ENCODE measurements around the gene CTDSPL2. TPM values are rescaled to one million over a fixed set of nuclear protein-coding genes. Genes with fewer than 3 reads are reported as not detected.

CTDSPL2 gene
- total and polyA plus RNA-seq, 2 of the 8 experiments (the other 6 are each of a cell fraction or from before 2014, with no cell fraction given): 25.2 to 64.7 TPM

- Histone ChIP-seq H3K27ac (ENCODE audit: low read depth, low read length) (no peak overlapping the region), H3K79me2 (ENCODE audit: control insufficient read depth in 1 of 2, insufficient read depth in 2 of 2, low read length in 2 of 2) (peaks cover 3 to 72% of the 10 kb centered on the region in 2 experiments; a peak in 3 of 4 replicates)
- TF ChIP-seq CTCF (IDR thresholded peaks at IDR 0.05; ENCODE audit: control extremely low read depth in 1 of 3, insufficient read depth in 1 of 3, low read depth in 1 of 3, low read length in 3 of 3): peak in 1 of 3 experiments; percentile 47; a peak in 1 of 4 replicates
- TF ChIP-seq RAD21 (IDR thresholded peaks at IDR 0.05 in 1 of 2, conservative IDR thresholded peaks at IDR 0.05 in 1 of 2; ENCODE audit: low read depth in 2 of 2, low read length in 2 of 2): peak in 1 of 2 experiments; percentile 10; a peak in 1 of 4 replicates
- no peak for TF ChIP-seq EGR1 (IDR thresholded peaks at IDR 0.05; ENCODE audit: borderline replicate concordance, low read depth, low read length)
- no peak for TF ChIP-seq CHD2 (IDR thresholded peaks at IDR 0.05; ENCODE audit: low read length)
- TF ChIP-seq TCF12 (IDR thresholded peaks at IDR 0.05; ENCODE audit: low read depth, low read length): no peak
- no peak for TF ChIP-seq GTF2F1 (IDR thresholded peaks at IDR 0.05; ENCODE audit: borderline replicate concordance, low read depth, low read length)
- TF ChIP-seq KDM1A (IDR thresholded peaks at IDR 0.05; ENCODE audit: borderline replicate concordance, low read length): no peak
- TF ChIP-seq CBX8 (IDR thresholded peaks at IDR 0.05; ENCODE audit: borderline replicate concordance, low read depth, low read length): no peak
These were observed 118.7 kb downstream of the CTDSPL2 start for GRCh38 chr15:44545913-44546802.

More at GRCh38 chr15:44545913-44546802, 118.7 kb downstream of the CTDSPL2 start:
- Histone ChIP-seq H4K91ac (replicated peaks; ENCODE audit: insufficient read length, low read length) (no peak overlapping the region), H3K56ac (replicated peaks; ENCODE audit: insufficient read length, low read depth, low read length) (no peak overlapping the region), H3K9ac (replicated peaks in 1 of 4; ENCODE audit: extremely low read depth in 1 of 4, low read depth in 3 of 4, low read length in 3 of 4) (no peak overlapping the region), H4K20me1 (replicated peaks in 1 of 2; ENCODE audit: control insufficient read depth in 1 of 2, insufficient read depth in 2 of 2, low read length in 2 of 2) (peaks cover 0 to 5% of the 10 kb centered on the region in 2 experiments), H3K79me1 (ENCODE audit: low read depth, low read length) (no peaks in the 10 kb centered on the region), H3K4me3 (ENCODE audit: extremely low read depth in 1 of 4, insufficient read depth in 2 of 4, low read depth in 3 of 4, low read length in 4 of 4) (no peak overlapping the region), H2BK5ac (ENCODE audit: low read depth, low read length) (no peak overlapping the region), H3K4ac (replicated peaks; ENCODE audit: insufficient read length, low read depth, low read length) (no peak overlapping the region), H2BK15ac (ENCODE audit: low read length) (no peak overlapping the region), H2BK120ac (replicated peaks; ENCODE audit: low read depth, low read length) (no peak overlapping the region), H3K23me2 (ENCODE audit: low read depth, low read length) (no peaks in the 10 kb centered on the region), H3K9me3 (ENCODE audit: insufficient read depth in 2 of 2, low read depth in 1 of 2, low read length in 1 of 2) (no peaks in the 10 kb centered on the region), H3K14ac (ENCODE audit: insufficient read length) (no peak overlapping the region), H3K36me3 (ENCODE audit: control insufficient read depth in 2 of 4, insufficient read depth in 4 of 4, low read length in 3 of 4) (peaks cover 0 to 17% (median 3%) of the 10 kb centered on the region in 4 experiments; a peak in 4 of 8 replicates), H4K5ac (ENCODE audit: insufficient read length, low read depth, low read length) (no peak overlapping the region), H4K8ac (ENCODE audit: extremely low read depth, insufficient read depth, low read length) (no peak overlapping the region), H2BK20ac (ENCODE audit: low read length) (no peak overlapping the region), H3K27me3 (replicated peaks in 1 of 4; ENCODE audit: control insufficient read depth in 3 of 4, extremely low read depth in 1 of 4, insufficient read depth in 3 of 4, low read length in 3 of 4) (no peaks in the 10 kb centered on the region), H3K4me2 (ENCODE audit: insufficient read depth in 1 of 2, low read depth in 2 of 2, low read length in 2 of 2) (no peak overlapping the region), H3K18ac (ENCODE audit: extremely low read depth, low read length) (no peak overlapping the region), H3K23ac (ENCODE audit: insufficient read length) (no peak overlapping the region), H2AK5ac (ENCODE audit: low read depth, low read length) (no peak overlapping the region), H2AFZ (ENCODE audit: low read length) (no peak overlapping the region), H2BK12ac (ENCODE audit: low read depth, low read length) (no peak overlapping the region), H3K4me1 (replicated peaks in 1 of 4; ENCODE audit: control insufficient read depth in 3 of 4, insufficient read depth in 4 of 4, low read length in 3 of 4) (no peaks in the 10 kb centered on the region)
- ChIA-PET POLR2A (ENCODE audit: partially characterized antibody) (interaction anchor here (1.1 to 3.9 kb wide), 5 partner anchors 9 to 118 kb away, joined by 3 to 20 read pairs (median 5); partner anchors contain the start of genes CTDSPL2 and EIF3J), CTCF (ENCODE audit: partially characterized antibody) (interaction anchor here (0.6 to 3.6 kb wide), 12 partner anchors 9 to 980 kb away, joined by 3 to 16 read pairs (median 4); partner anchors contain the start of gene EIF3J)
- FAIRE-seq (no peak), DNase-seq (ENCODE audit: low read depth in 1 of 2, low spot score in 2 of 2) (no peak)
- 85% methylated on average over 5 of the region's 5 CpGs; no CpG with 5 or more reads in 1 of the 2 experiments for WGBS, 2 experiments (ENCODE audit: extremely low coverage in 1 of 2, insufficient coverage in 1 of 2, insufficient read length in 1 of 2, insufficient replicate concordance in 2 of 2, low coverage in 1 of 2, low lambda C conversion rate in 2 of 2, missing lambda C conversion rate in 1 of 2)
